ENCODE data around the gene NUDT22. TPM values are rescaled to one million over a fixed set of nuclear protein-coding genes. Genes with fewer than 3 reads are reported as not detected.
A peak's percentile ranks its signal among the peaks of the same experiment; 100 is the strongest.

Gene NUDT22
- total RNA-seq, 1 donor from 2014 or later = 40.7 TPM

GRCh38 chr11:64275841-64276240 is 49.8 kb downstream of the NUDT22 start:
- Histone ChIP-seq H3K79me2 (ENCODE audit: insufficient read depth, low read length) (peaks cover 7% of the 10 kb centered on the region), H3K27me3 (ENCODE audit: insufficient read depth, low read length) (no peaks in the 10 kb centered on the region), H3K4me1 (ENCODE audit: insufficient read depth, low read length) (peaks cover 12% of the 10 kb centered on the region), H3K9ac (ENCODE audit: low read length) (no peak overlapping the region), H2AFZ (ENCODE audit: low read depth, low read length) (no peak overlapping the region), H3K36me3 (ENCODE audit: insufficient read depth, low read length) (no peaks in the 10 kb centered on the region), H3K27ac (ENCODE audit: low read depth, low read length) (no peak overlapping the region), H3K4me2 (ENCODE audit: low read length) (no peak overlapping the region), H4K20me1 (ENCODE audit: insufficient read depth, low read length) (no peaks in the 10 kb centered on the region), H3K9me3 (ENCODE audit: insufficient read depth, low read depth, low read length) (no peaks in the 10 kb centered on the region), H3K4me3 (ENCODE audit: insufficient read depth, low read depth, low read length) (no peak overlapping the region)
- Mint-ChIP-seq H3K27ac (ENCODE audit: unreplicated experiment) (no peak overlapping the region), H3K4me1 (ENCODE audit: low read depth, unreplicated experiment) (peaks cover 4% of the 10 kb centered on the region), H3K27me3 (ENCODE audit: low read depth, unreplicated experiment) (no peaks in the 10 kb centered on the region), H3K4me3 (ENCODE audit: unreplicated experiment) (no peak overlapping the region), H3K36me3 (ENCODE audit: low read depth, unreplicated experiment) (peaks cover 7% of the 10 kb centered on the region), H3K9me3 (ENCODE audit: unreplicated experiment) (no peaks in the 10 kb centered on the region)
- TF ChIP-seq CTCF (IDR thresholded peaks at IDR 0.05; ENCODE audit: insufficient read depth, low read depth, low read length) (no peak), EZH2 (IDR thresholded peaks at IDR 0.05; ENCODE audit: insufficient read depth, low read length) (no peak)
- FAIRE-seq (no peak), DNase-seq (ENCODE audit: low read depth) (no peak)

- Histone ChIP-seq H3K4me2 (ENCODE audit: low read length) (peak overlapping the region; percentile 36), H4K20me1 (ENCODE audit: insufficient read depth, low read length) (no peaks in the 10 kb centered on the region), H3K27ac (ENCODE audit: low read depth, low read length) (peak overlapping the region; percentile 56), H3K9me3 (ENCODE audit: insufficient read depth, low read depth, low read length) (no peaks in the 10 kb centered on the region), H2AFZ (ENCODE audit: low read depth, low read length) (no peak overlapping the region), H3K9ac (ENCODE audit: low read length) (peak overlapping the region; percentile 14), H3K79me2 (ENCODE audit: insufficient read depth, low read length) (peaks cover 4% of the 10 kb centered on the region), H3K4me3 (ENCODE audit: insufficient read depth, low read depth, low read length) (no peak overlapping the region), H3K4me1 (ENCODE audit: insufficient read depth, low read length) (peaks cover 8% of the 10 kb centered on the region), H3K27me3 (ENCODE audit: insufficient read depth, low read length) (no peaks in the 10 kb centered on the region), H3K36me3 (ENCODE audit: insufficient read depth, low read length) (no peaks in the 10 kb centered on the region)
- Mint-ChIP-seq H3K9me3 (ENCODE audit: unreplicated experiment) (no peaks in the 10 kb centered on the region), H3K27me3 (ENCODE audit: low read depth, unreplicated experiment) (no peaks in the 10 kb centered on the region), H3K27ac (ENCODE audit: unreplicated experiment) (peak overlapping the region; percentile 53), H3K4me1 (ENCODE audit: low read depth, unreplicated experiment) (peaks cover 2% of the 10 kb centered on the region), H3K36me3 (ENCODE audit: low read depth, unreplicated experiment) (peaks cover 11% of the 10 kb centered on the region), H3K4me3 (ENCODE audit: unreplicated experiment) (no peak overlapping the region)
- DNase-seq (ENCODE audit: low read depth) = peak; percentile 30
- no peak for FAIRE-seq
- TF ChIP-seq EZH2 (IDR thresholded peaks at IDR 0.05; ENCODE audit: insufficient read depth, low read length) (no peak), CTCF (IDR thresholded peaks at IDR 0.05; ENCODE audit: insufficient read depth, low read depth, low read length) (no peak)
These were observed 50.8 kb downstream of the NUDT22 start for GRCh38 chr11:64276653-64277431.

GRCh38 chr11:64278576-64279190 is 52.6 kb downstream of the NUDT22 start:
- no peaks in the 10 kb centered on the region for H3K27me3 ChIP-seq (ENCODE audit: insufficient read depth, low read length)
- no peak overlapping the region for H3K4me2 ChIP-seq (ENCODE audit: low read length)
- DNase-seq (ENCODE audit: low read depth) (no peak), FAIRE-seq (no peak)
- H3K79me2 ChIP-seq (ENCODE audit: insufficient read depth, low read length) = peaks cover 8% of the 10 kb centered on the region
- Mint-ChIP-seq H3K9me3 (ENCODE audit: unreplicated experiment) (no peaks in the 10 kb centered on the region), H3K27me3 (ENCODE audit: low read depth, unreplicated experiment) (no peaks in the 10 kb centered on the region), H3K4me1 (ENCODE audit: low read depth, unreplicated experiment) (no peaks in the 10 kb centered on the region), H3K36me3 (ENCODE audit: low read depth, unreplicated experiment) (peaks cover 11% of the 10 kb centered on the region), H3K4me3 (ENCODE audit: unreplicated experiment) (no peak overlapping the region), H3K27ac (ENCODE audit: unreplicated experiment) (no peak overlapping the region)
- H3K27ac ChIP-seq (ENCODE audit: low read depth, low read length) = no peak overlapping the region
- H2AFZ ChIP-seq (ENCODE audit: low read depth, low read length) = no peak overlapping the region
- no peaks in the 10 kb centered on the region for H3K9me3 ChIP-seq (ENCODE audit: insufficient read depth, low read depth, low read length)
- no peak overlapping the region for H3K4me3 ChIP-seq (ENCODE audit: insufficient read depth, low read depth, low read length)
- no peaks in the 10 kb centered on the region for H3K36me3 ChIP-seq (ENCODE audit: insufficient read depth, low read length)
- TF ChIP-seq EZH2 (IDR thresholded peaks at IDR 0.05; ENCODE audit: insufficient read depth, low read length) = no peak
- no peak for TF ChIP-seq CTCF (IDR thresholded peaks at IDR 0.05; ENCODE audit: insufficient read depth, low read depth, low read length)
- no peaks in the 10 kb centered on the region for H4K20me1 ChIP-seq (ENCODE audit: insufficient read depth, low read length)
- no peak overlapping the region for H3K9ac ChIP-seq (ENCODE audit: low read length)
- peaks cover 5% of the 10 kb centered on the region for H3K4me1 ChIP-seq (ENCODE audit: insufficient read depth, low read length)
